ENCODE measurements around the gene PITPNM1.

PITPNM1 gene

GRCh38 chr11:67500831-67501715 lies 4.1 kb downstream of the PITPNM1 start:
- Mint-ChIP-seq H3K27ac (peak overlapping the region; percentile 40), H3K9me3 (no peaks in the 10 kb centered on the region), H3K4me3 (no peak overlapping the region), H3K36me3 (peaks cover 90% of the 10 kb centered on the region), H3K4me1 (peaks cover 35% of the 10 kb centered on the region)
- DNase-seq (ENCODE audit: low spot score in 2 of 2) = no peak
- ATAC-seq = no peak

GRCh38 chr11:67500484-67500821 lies 4.7 kb downstream of the PITPNM1 start:
- H3K27ac Mint-ChIP-seq = peak overlapping the region; percentile 40
- DNase-seq (ENCODE audit: low spot score in 2 of 2) = no peak
- H3K36me3 Mint-ChIP-seq = peaks cover 91% of the 10 kb centered on the region
- no peak overlapping the region for H3K4me3 Mint-ChIP-seq
- no peaks in the 10 kb centered on the region for H3K9me3 Mint-ChIP-seq
- peaks cover 35% of the 10 kb centered on the region for H3K4me1 Mint-ChIP-seq
- ATAC-seq = no peak

DNA sequence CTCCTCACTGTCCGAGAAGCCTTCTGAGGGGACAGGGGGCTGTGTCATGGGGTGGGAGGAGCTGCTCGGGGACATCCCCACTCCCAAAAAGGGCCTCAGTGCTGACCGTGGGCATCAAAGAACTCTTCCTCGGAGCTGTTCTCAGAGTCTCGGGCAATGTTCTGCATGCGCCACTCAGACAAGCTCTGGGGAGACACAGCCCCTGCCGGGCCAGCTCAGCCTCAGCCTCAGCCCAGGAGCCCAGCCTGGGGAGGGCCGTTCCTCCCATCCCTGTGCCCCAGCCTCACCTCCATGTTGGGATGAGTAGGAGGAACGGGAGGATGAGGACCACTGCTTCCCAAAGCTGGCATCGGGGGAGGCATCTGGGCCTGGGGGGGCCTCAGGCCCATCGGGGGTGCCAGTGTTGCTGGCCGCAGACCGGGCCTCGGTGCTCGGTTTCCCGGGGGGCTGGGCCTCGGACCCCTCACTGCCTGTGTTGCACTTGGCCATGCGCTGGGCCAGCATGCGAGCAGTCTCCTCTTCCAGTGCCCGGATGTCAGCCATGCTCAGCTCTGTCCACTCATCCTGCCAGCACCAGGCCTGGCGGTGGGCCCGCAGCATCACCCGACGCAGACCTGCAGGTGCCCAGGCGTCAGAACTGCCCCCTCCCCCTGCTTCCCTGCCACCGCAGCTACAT lies 5.2 kb downstream of the PITPNM1 start:
- ATAC-seq (no peak), DNase-seq (ENCODE audit: low spot score in 2 of 2) (no peak)
- H3K9me3 Mint-ChIP-seq = no peaks in the 10 kb centered on the region
- no peak overlapping the region for H3K4me3 Mint-ChIP-seq
- H3K36me3 Mint-ChIP-seq = peaks cover 92% of the 10 kb centered on the region
- no peak overlapping the region for H3K27ac Mint-ChIP-seq
- peaks cover 34% of the 10 kb centered on the region for H3K4me1 Mint-ChIP-seq

GRCh38 chr11:67498544-67498972 lies 6.6 kb downstream of the PITPNM1 start:
- Mint-ChIP-seq H3K4me3 (no peak overlapping the region), H3K4me1 (peaks cover 31% of the 10 kb centered on the region), H3K9me3 (no peaks in the 10 kb centered on the region), H3K36me3 (peaks cover 99% of the 10 kb centered on the region), H3K27ac (no peak overlapping the region)
- DNase-seq (ENCODE audit: low spot score in 2 of 2) = no peak
- ATAC-seq = no peak

DNA sequence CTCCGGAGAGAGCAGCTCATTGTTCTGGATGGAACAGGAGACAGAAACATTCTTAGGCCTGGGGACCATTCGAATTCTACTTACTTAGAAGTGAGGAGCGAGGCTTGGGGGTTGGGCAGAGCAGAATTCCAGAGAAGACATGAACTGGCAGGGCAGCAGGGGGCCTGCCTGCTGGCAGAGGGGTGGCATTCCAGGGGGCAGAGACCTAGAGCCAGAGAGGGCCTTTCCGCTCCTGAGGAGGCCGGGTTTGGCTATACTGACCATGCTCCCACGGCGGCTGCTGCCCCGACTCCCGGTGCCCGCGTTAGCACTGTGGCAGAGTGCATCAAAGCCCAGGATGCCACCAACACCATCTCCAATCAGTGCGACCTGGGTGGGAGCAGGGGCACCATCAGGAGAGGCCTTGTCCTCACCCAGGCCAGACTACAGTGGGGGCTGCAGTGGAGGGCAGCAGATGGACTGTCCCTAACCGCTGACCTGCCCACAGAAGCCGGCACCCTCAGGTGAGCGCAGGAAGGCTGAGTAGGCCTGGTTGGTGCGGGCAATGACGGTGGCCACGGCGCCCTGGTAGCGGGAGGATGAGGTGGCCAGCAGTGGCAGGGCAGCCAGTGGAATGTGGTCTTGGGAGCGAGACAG lies 7.4 kb downstream of the PITPNM1 start:
- H3K9me3 Mint-ChIP-seq = no peaks in the 10 kb centered on the region
- DNase-seq (ENCODE audit: low spot score in 2 of 2) (no peak), ATAC-seq (no peak)
- peak overlapping the region; percentile 61 for H3K27ac Mint-ChIP-seq
- H3K36me3 Mint-ChIP-seq = peaks cover 99% of the 10 kb centered on the region
- H3K4me1 Mint-ChIP-seq = peaks cover 23% of the 10 kb centered on the region
- H3K4me3 Mint-ChIP-seq = no peak overlapping the region

DNA sequence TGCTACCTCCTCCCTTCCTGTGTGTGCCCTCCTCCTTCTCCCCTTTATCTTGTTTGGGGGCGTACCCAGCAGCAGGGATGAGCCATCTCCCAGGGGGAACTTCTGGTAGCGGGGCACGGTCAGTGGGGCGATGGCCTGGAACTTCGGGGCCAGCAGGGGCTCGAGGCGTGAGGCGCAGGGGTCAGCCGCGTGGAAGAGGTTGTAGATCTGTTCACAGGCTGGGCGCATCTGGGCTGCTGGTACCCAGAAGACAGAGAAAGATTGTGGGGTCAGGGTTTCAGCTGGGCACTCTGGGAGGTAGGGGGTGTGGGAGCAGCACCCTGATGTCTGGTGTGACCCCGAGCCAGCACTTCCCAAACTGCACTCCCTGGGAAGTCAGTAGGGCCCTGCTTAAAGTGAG lies 9.1 kb downstream of the PITPNM1 start:
- ATAC-seq (no peak), DNase-seq (ENCODE audit: low spot score in 2 of 2) (no peak)
- Mint-ChIP-seq H3K27ac (peak overlapping the region; percentile 74), H3K36me3 (peaks cover 99% of the 10 kb centered on the region), H3K4me1 (peaks cover 16% of the 10 kb centered on the region), H3K9me3 (no peaks in the 10 kb centered on the region), H3K4me3 (no peak overlapping the region)

DNA sequence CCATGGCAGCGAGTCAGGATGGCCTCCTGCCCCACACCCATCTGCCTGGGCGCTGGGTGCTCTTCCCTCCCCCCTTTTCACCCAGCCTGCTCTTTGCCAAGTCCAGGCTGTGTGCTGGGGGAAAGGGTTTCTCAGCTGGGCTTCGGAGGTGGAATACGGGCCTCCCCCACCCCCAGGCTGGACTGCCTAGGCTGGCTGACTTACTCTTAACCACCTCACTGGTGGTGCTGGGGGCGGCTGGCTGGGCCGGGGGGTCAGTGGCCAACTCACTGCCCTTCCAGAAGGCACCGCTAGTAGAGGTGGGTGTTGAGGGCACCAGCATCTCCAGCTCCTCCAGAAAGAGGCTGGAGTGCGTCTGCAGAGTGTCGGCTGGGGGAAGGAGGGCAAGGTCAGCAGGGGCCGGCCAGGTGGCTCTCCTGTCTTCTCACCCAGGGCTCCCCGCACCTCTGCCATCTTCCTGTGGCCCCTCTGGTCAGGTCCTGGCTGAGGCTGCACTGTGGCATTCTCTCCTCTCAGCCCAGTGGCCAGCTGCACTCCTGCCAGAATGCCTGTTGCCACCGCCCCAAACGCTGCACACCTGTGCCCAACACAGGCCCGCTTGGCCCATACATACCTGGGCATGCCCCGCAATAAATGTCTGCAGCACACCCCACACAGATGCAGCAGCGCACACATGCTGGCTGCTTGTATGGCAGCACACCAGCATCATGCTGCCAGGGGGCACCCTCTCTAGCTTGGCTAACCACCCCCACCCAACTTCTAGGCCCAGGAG lies 9.7 kb downstream of the PITPNM1 start:
- H3K4me3 Mint-ChIP-seq = no peak overlapping the region
- H3K27ac Mint-ChIP-seq = peak overlapping the region; percentile 74
- ATAC-seq (no peak), DNase-seq (ENCODE audit: low spot score in 2 of 2) (no peak)
- H3K9me3 Mint-ChIP-seq = no peaks in the 10 kb centered on the region
- peaks cover 15% of the 10 kb centered on the region for H3K4me1 Mint-ChIP-seq
- H3K36me3 Mint-ChIP-seq = peaks cover 99% of the 10 kb centered on the region

DNA sequence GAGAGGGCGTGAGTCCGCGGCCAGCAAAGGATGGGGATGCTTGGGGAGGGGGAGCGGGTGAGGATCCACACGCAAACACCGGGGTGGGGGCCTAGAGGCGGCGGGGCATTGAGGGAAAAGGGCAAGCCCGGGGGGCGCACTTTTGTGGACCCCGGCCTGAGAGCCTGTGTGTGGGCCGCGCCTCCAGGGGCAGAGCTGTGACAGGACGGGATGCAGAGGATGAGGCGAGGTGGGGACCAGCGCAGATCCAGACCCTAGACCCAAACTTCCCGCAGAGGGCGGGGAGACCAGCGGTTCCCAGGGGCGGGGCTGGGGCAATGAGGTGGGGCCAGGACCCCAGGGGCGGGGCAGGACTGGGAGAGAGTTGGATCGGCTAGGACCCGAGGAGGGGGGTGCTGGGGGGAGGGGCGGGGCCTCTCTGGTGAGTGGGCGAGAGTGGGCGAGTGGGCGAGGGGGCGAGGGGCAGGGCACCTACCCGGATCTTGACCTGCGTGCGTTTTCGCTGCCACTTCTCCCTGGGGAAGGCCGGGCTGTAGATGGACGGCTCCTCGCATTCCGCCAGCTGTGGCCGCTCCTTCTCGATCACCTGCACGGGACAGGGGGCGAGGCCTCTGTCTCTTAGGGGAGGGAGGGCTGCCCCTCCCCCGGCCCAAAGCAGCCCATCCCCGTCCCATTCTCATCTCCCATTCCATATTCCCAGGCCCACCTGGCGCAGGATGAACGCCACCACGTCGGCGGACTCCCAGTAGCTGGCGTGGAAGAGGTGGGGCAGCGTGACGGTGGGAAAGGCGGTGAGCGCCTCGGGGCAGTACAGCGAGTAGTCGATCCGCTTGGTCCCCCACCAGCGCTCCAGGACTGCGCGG lies 10.6 kb downstream of the PITPNM1 start:
- no peak for DNase-seq (ENCODE audit: low spot score in 2 of 2)
- H3K9me3 Mint-ChIP-seq = no peaks in the 10 kb centered on the region
- no peak for ATAC-seq
- H3K36me3 Mint-ChIP-seq = peaks cover 99% of the 10 kb centered on the region
- peaks cover 23% of the 10 kb centered on the region for H3K4me1 Mint-ChIP-seq
- H3K27ac Mint-ChIP-seq = no peak overlapping the region
- H3K4me3 Mint-ChIP-seq = no peak overlapping the region

GRCh38 chr11:67493548-67494370 lies 11.4 kb downstream of the PITPNM1 start:
- no peak for DNase-seq (ENCODE audit: low spot score in 2 of 2)
- H3K4me3 Mint-ChIP-seq = no peak overlapping the region
- no peak for ATAC-seq
- H3K36me3 Mint-ChIP-seq = peaks cover 99% of the 10 kb centered on the region
- H3K27ac Mint-ChIP-seq = peak overlapping the region; percentile 52
- H3K9me3 Mint-ChIP-seq = no peaks in the 10 kb centered on the region
- peaks cover 30% of the 10 kb centered on the region for H3K4me1 Mint-ChIP-seq

DNA sequence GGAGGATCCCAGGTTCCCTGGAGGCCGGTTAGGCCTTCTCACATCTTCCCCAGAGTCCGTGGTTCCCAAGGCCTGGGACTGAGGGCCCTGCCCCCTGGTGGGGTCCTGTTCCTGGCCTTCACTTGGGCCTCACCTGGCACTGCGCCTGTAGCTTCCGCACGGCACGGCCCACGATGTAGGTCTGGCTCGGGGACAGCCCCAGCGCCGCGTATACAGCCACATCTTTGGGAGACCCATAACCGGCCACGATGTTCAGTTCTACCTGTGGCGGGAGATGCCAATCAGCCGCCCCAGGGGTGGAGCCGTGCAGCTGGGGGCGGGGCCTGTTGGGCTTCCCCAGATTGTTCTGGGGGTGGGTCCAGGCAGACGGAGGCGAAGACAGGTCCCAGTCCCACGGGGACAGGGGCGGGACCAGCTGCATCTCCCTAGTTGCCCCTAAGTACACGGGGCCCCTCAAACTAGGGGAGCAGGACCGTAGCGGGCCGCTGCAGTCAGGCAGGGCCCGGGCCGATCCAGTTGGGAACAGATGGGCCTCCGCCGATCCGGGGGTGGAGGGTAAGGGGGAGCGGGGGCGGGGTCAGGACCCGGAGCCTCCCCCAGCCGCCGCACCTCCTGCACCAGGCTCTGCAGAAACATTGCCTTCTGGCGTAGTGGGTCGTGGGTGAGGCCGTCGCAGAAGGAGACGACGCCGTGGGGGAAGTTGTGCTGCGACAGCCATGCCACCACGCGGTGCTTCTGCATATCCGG lies 12.2 kb downstream of the PITPNM1 start:
- peak; percentile 8 for ATAC-seq
- no peak for DNase-seq (ENCODE audit: low spot score in 2 of 2)
- H3K4me3 Mint-ChIP-seq = no peak overlapping the region
- peaks cover 99% of the 10 kb centered on the region for H3K36me3 Mint-ChIP-seq
- no peaks in the 10 kb centered on the region for H3K9me3 Mint-ChIP-seq
- H3K4me1 Mint-ChIP-seq = peaks cover 38% of the 10 kb centered on the region
- peak overlapping the region; percentile 52 for H3K27ac Mint-ChIP-seq

GRCh38 chr11:67492069-67492727 lies 13.0 kb downstream of the PITPNM1 start:
- H3K4me3 Mint-ChIP-seq = no peak overlapping the region
- H3K27ac Mint-ChIP-seq = peak overlapping the region; percentile 52
- peaks cover 2% of the 10 kb centered on the region for H3K9me3 Mint-ChIP-seq
- peaks cover 99% of the 10 kb centered on the region for H3K36me3 Mint-ChIP-seq
- ATAC-seq (no peak), DNase-seq (ENCODE audit: low spot score in 2 of 2) (no peak)
- peaks cover 46% of the 10 kb centered on the region for H3K4me1 Mint-ChIP-seq

DNA sequence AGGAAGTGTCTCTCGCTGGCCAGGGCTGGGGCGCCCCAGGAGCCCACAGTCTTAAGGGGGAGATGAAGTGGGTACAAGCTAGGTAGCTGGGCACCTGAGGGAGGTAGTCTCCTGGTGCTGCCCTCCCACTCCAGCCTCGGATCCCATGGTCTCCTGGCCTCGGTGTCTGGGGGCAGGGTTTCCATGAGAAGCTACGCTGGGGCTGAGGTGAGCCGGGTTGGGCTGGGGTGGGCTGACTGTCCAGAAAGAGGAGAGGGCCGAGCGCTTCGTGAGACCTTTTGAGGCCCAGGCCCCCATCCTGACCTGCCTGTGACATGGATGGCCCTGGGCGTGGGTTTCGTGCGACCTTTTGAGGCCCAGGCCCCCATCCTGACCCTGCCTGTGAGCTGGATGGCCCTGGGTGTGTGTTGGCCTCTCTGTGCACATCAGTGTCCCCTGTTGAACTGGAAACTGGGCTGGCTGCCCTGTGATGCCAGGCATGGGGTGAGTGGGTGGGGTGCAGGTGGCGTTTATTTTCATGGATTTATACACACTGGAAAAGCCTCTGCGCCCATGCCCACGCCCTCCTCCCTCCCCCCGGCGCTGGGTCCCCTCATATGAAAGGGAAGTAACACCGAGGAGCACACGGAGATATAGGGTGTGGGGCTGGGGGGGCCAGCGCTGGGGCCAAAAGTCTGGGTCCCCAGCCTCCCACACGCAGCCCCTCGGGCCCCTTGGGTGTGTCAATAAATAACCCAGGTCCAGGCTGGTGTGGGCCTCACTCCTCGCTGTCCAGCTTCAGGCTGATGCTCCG lies 13.7 kb downstream of the PITPNM1 start:
- peaks cover 99% of the 10 kb centered on the region for H3K36me3 Mint-ChIP-seq
- H3K27ac Mint-ChIP-seq = peak overlapping the region; percentile 97

More for the DNA sequence above, 13.7 kb downstream of the PITPNM1 start:
- Mint-ChIP-seq H3K4me1 (peaks cover 53% of the 10 kb centered on the region), H3K4me3 (no peak overlapping the region), H3K9me3 (peaks cover 2% of the 10 kb centered on the region)
- ATAC-seq = no peak
- no peak for DNase-seq (ENCODE audit: low spot score in 2 of 2)

All from stimulated activated effector memory CD8-positive, alpha-beta T cell treated with anti-CD3 and anti-CD28 coated beads, Interleukin-12 subunit alpha, Interleukin-12 subunit beta, amount 100 ng/mL, for 72 hours (primary cell).